ENCODE data around the gene ADAM11. TPM values are rescaled to one million over a fixed set of nuclear protein-coding genes. Genes with fewer than 3 reads are reported as not detected.

ADAM11 gene
- total and polyA plus RNA-seq, 2 of the 8 experiments (the other 6 are each of a cell fraction or from before 2014, with no cell fraction given), result 2.3 to 2.9 TPM

GRCh38 chr17:44759086-44759915, 513 bp downstream of the ADAM11 start:
- Histone ChIP-seq H3K4ac (replicated peaks; ENCODE audit: insufficient read length, low read depth, low read length) (no peak overlapping the region), H2BK12ac (ENCODE audit: low read depth, low read length) (no peak overlapping the region), H3K14ac (ENCODE audit: insufficient read length) (no peak overlapping the region), H2AK5ac (ENCODE audit: low read depth, low read length) (no peak overlapping the region), H3K79me1 (ENCODE audit: low read depth, low read length) (no peaks in the 10 kb centered on the region), H2BK5ac (ENCODE audit: low read depth, low read length) (no peak overlapping the region), H3K4me2 (ENCODE audit: insufficient read depth in 1 of 2, low read depth in 2 of 2, low read length in 2 of 2) (peak overlapping the region; percentile 56 to 88), H2BK120ac (replicated peaks; ENCODE audit: low read depth, low read length) (no peak overlapping the region), H3K23me2 (ENCODE audit: low read depth, low read length) (peaks cover 8% of the 10 kb centered on the region; the same call in 1 of the 2 replicates), H2BK15ac (ENCODE audit: low read length) (no peak overlapping the region), H3K27me3 (replicated peaks in 1 of 4; ENCODE audit: control insufficient read depth in 3 of 4, extremely low read depth in 1 of 4, insufficient read depth in 3 of 4, low read length in 3 of 4) (peaks cover 25 to 40% (median 34%) of the 10 kb centered on the region in 4 experiments), H3K36me3 (ENCODE audit: control insufficient read depth in 2 of 4, insufficient read depth in 4 of 4, low read length in 3 of 4) (no peaks in the 10 kb centered on the region), H4K91ac (replicated peaks; ENCODE audit: insufficient read length, low read length) (no peak overlapping the region), H3K56ac (replicated peaks; ENCODE audit: insufficient read length, low read depth, low read length) (no peak overlapping the region), H3K27ac (ENCODE audit: low read depth, low read length) (no peak overlapping the region), H3K4me1 (replicated peaks in 1 of 4; ENCODE audit: control insufficient read depth in 3 of 4, insufficient read depth in 4 of 4, low read length in 3 of 4) (peaks cover 0 to 7% (median 2%) of the 10 kb centered on the region in 4 experiments; a peak in 4 of 7 replicates), H3K9ac (replicated peaks in 1 of 4; ENCODE audit: extremely low read depth in 1 of 4, low read depth in 3 of 4, low read length in 3 of 4) (peak overlapping the region in 1 of 4 experiments; percentile 24; a peak in 1 of 7 replicates), H4K20me1 (replicated peaks in 1 of 2; ENCODE audit: control insufficient read depth in 1 of 2, insufficient read depth in 2 of 2, low read length in 2 of 2) (peaks cover 0 to 2% of the 10 kb centered on the region in 2 experiments), H3K79me2 (ENCODE audit: control insufficient read depth in 1 of 2, insufficient read depth in 2 of 2, low read length in 2 of 2) (no peaks in the 10 kb centered on the region), H4K8ac (ENCODE audit: extremely low read depth, insufficient read depth, low read length) (no peak overlapping the region; the same call in 1 of the 2 replicates), H3K23ac (ENCODE audit: insufficient read length) (no peak overlapping the region), H3K4me3 (ENCODE audit: extremely low read depth in 1 of 4, insufficient read depth in 2 of 4, low read depth in 3 of 4, low read length in 4 of 4) (peak overlapping the region; percentile 24 to 67 (median 42); a peak in 7 of 8 replicates), H2AFZ (ENCODE audit: low read length) (no peak overlapping the region), H3K18ac (ENCODE audit: extremely low read depth, low read length) (no peak overlapping the region), H4K5ac (ENCODE audit: insufficient read length, low read depth, low read length) (no peak overlapping the region), H3K9me3 (ENCODE audit: insufficient read depth in 2 of 2, low read depth in 1 of 2, low read length in 1 of 2) (no peaks in the 10 kb centered on the region), H2BK20ac (ENCODE audit: low read length) (no peak overlapping the region)
- FAIRE-seq (no peak), DNase-seq (ENCODE audit: low read depth in 1 of 2, low spot score in 2 of 2) (no peak)
- TF ChIP-seq CTCF (IDR thresholded peaks at IDR 0.05; ENCODE audit: control extremely low read depth in 1 of 3, insufficient read depth in 1 of 3, low read depth in 1 of 3, low read length in 3 of 3), result peak in 1 of 3 experiments; percentile 12; a peak in 1 of 4 replicates
- no peak for TF ChIP-seq TAF1 (IDR thresholded peaks at IDR 0.05; ENCODE audit: low read depth, low read length)
- TF ChIP-seq KDM4A (IDR thresholded peaks at IDR 0.05; ENCODE audit: low read depth, low read length, severe bottlenecking), result peak; percentile 0
- TF ChIP-seq EZH2 (IDR thresholded peaks at IDR 0.05; ENCODE audit: low read depth, low read length, severe bottlenecking), result peak; percentile 17
- peak; percentile 54 for TF ChIP-seq E2F6 (IDR thresholded peaks at IDR 0.05)
- TF ChIP-seq MAX (IDR thresholded peaks at IDR 0.05), result 0 out of 2 replicates have a peak, but pooled peaks have one; percentile 27
- no peak for TF ChIP-seq YY1 (IDR thresholded peaks at IDR 0.05; ENCODE audit: low read depth, low read length)
- WGBS, 2 experiments (ENCODE audit: extremely low coverage in 1 of 2, insufficient coverage in 1 of 2, insufficient read length in 1 of 2, insufficient replicate concordance in 2 of 2, low coverage in 1 of 2, low lambda C conversion rate in 2 of 2, missing lambda C conversion rate in 1 of 2), result 27% methylated on average over 25 of the region's 60 CpGs; no CpG with 5 or more reads in 1 of the 2 experiments
- ChIA-PET POLR2A (ENCODE audit: partially characterized antibody) (interaction anchor here (1.1 to 5.1 kb wide), 5 partner anchors 11 to 140 kb away, joined by 3 to 17 read pairs (median 4); partner anchors contain the start of genes EFTUD2 and HIGD1B), CTCF (ENCODE audit: partially characterized antibody) (interaction anchor here (0.5 to 2.5 kb wide), 9 partner anchors 10 to 256 kb away, joined by 3 to 9 read pairs (median 4); no protein-coding TSS in a partner anchor)

Measured in H1 (cell line).